GM10266 (cell line): ENCODE measurements around the gene EYA4.

Experiments used
- DNase-seq: peaks from one replicate; pipeline ENCODE4 v3.0.0; 2012; ENCODE audit errors: extremely low spot score
- CTCF ChIP-seq: IDR thresholded peaks from 2 replicates; pipeline ENCODE4 v1.5.1; 2012; ENCODE audit warnings: mild to moderate bottlenecking, low read depth; ENCODE audit not compliant: control insufficient read depth, insufficient read depth; ENCODE audit errors: missing control alignments

EYA4 gene

GRCh38 chr6:133456944-133457343 lies 215.8 kb downstream of the EYA4 start:
- TF ChIP-seq CTCF, result no peak
- no peak for DNase-seq

GRCh38 chr6:133460101-133460500 lies 218.9 kb downstream of the EYA4 start:
- no peak for TF ChIP-seq CTCF
- DNase-seq, result no peak

- no peak for DNase-seq
- TF ChIP-seq CTCF, result no peak
These were observed 222.6 kb downstream of the EYA4 start for GRCh38 chr6:133463790-133464189.

- DNase-seq, result no peak
- TF ChIP-seq CTCF, result no peak
These were observed 225.5 kb downstream of the EYA4 start for GRCh38 chr6:133466680-133467079.

- TF ChIP-seq CTCF, result no peak
- DNase-seq, result no peak
These were observed 226.2 kb downstream of the EYA4 start for GRCh38 chr6:133467231-133467981.

- no peak for DNase-seq
- no peak for TF ChIP-seq CTCF
These were observed 226.8 kb downstream of the EYA4 start for GRCh38 chr6:133467982-133468380.

GRCh38 chr6:133468591-133468990 lies 227.4 kb downstream of the EYA4 start:
- no peak for DNase-seq
- TF ChIP-seq CTCF, result no peak
